ENCODE measurements around the gene LRRC23. TPM values are rescaled to one million over a fixed set of nuclear protein-coding genes. Genes with fewer than 3 reads are reported as not detected.
A peak's percentile ranks its signal among the peaks of the same experiment; 100 is the strongest.

LRRC23 gene
- total RNA-seq, 2 experiments from 2014 or later = 6.4 to 7.0 TPM

- DNase-seq = peak; percentile 69
- CTCF ChIA-PET = interaction anchor here (0.6 to 7.4 kb wide), 5 partner anchors 10 to 1104 kb away, joined by 4 to 59 read pairs (median 10); partner anchors contain the start of genes C12orf57 and RNU7-1
- peak; percentile 31 for ATAC-seq
- POLR2A ChIA-PET = interaction anchor here (0.7 to 3.7 kb wide), 3 partner anchors 16 to 39 kb away, joined by 3 to 26 read pairs (median 10); partner anchors contain the start of genes C12orf57 and RNU7-1
- Mint-ChIP-seq H3K9me3 (ENCODE audit: low read depth) (no peaks in the 10 kb centered on the region), H3K27ac (peak within 1 kb of the TSS; percentile 84), H3K27me3 (no peaks in the 10 kb centered on the region), H3K4me3 (peak within 1 kb of the TSS; percentile 83), H3K4me1 (peaks cover 57% of the 10 kb centered on the region), H3K36me3 (ENCODE audit: low read depth) (peaks cover 23% of the 10 kb centered on the region)
- intact Hi-C loops (cut with DNase I, micrococcal nuclease) = loop anchor here (1.0 to 2.0 kb wide), 3 partner anchors 10 to 34 kb away; partner anchors contain the start of gene ENO2 (in 1 of the 2)
Measured at GRCh38 chr12:6927379-6928021, 22.9 kb downstream of the LRRC23 start, which contains the start of gene ATN1. Gene ATN1 (plus strand): TSS chr12:6927959. CDS start chr12:6934002, 6,043 bp downstream.

DNA sequence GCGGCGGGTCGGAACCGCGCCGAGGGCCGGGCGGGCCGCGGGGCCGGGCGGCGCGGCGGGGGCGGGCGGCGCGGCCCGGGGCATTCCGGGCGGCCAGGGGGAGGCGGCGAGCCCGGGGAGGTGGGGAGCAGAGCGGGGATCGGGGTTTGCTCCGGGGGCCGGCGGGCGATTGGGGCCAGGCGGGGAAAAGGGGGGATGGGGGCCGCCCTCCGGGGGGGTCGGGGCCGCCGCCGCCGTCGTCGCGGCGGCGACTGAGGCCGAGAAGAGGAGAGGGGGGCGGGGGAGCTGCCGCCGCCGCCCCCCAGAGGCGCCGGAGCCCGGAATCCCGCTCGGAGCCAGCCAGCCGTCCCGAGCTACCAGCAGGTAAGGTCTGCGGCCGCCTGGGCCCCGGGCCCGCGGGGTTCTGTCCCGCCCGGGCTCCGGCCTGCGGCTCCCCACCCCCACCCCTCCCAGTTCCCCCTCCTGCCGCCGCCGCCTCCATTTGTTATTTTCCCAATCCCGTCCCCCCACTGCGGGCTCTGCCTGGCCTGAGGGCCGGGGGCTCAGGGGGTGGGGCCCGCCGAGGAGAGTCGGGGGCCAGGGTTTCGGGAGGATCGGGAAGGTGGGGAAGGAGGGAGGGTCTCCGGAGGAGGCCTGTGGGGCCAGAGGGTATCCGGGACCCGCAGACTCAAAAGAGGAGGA lies 23.5 kb downstream of the LRRC23 start:
- ChIA-PET POLR2A (interaction anchor here (0.5 to 3.7 kb wide), 3 partner anchors 16 to 1024 kb away, joined by 3 to 26 read pairs (median 3); partner anchors contain the start of genes C12orf57, RNU7-1 and USP5), CTCF (interaction anchor here (0.6 to 7.4 kb wide), 4 partner anchors 10 to 59 kb away, joined by 3 to 59 read pairs (median 4); no protein-coding TSS in a partner anchor)
- ATAC-seq (no peak), DNase-seq (peak; percentile 39)
- H3K4me1 Mint-ChIP-seq = peaks cover 62% of the 10 kb centered on the region
- H3K27me3 Mint-ChIP-seq = no peaks in the 10 kb centered on the region
- H3K36me3 Mint-ChIP-seq (ENCODE audit: low read depth) = peaks cover 22% of the 10 kb centered on the region
- peak overlapping the region; percentile 83 for H3K4me3 Mint-ChIP-seq
- intact Hi-C loops (cut with DNase I, micrococcal nuclease) = loop anchor here (1.0 to 2.0 kb wide), 2 partner anchors 9 to 13 kb away; partner anchors contain the start of gene ENO2 (in 1 of the 2)
- no peaks in the 10 kb centered on the region for H3K9me3 Mint-ChIP-seq (ENCODE audit: low read depth)
- peak overlapping the region; percentile 83 for H3K27ac Mint-ChIP-seq

GRCh38 chr12:6928703-6929407 lies 24.2 kb downstream of the LRRC23 start:
- Mint-ChIP-seq H3K27me3 (no peaks in the 10 kb centered on the region), H3K9me3 (ENCODE audit: low read depth) (no peaks in the 10 kb centered on the region), H3K27ac (peak overlapping the region; percentile 83), H3K4me1 (peaks cover 69% of the 10 kb centered on the region), H3K4me3 (peak overlapping the region; percentile 83), H3K36me3 (ENCODE audit: low read depth) (peaks cover 25% of the 10 kb centered on the region)
- no peak for ATAC-seq
- intact Hi-C loops (cut with DNase I, micrococcal nuclease) = loop anchor here (1.0 to 2.0 kb wide), 2 partner anchors 8 to 14 kb away; partner anchors contain the start of gene ENO2 (in 1 of the 2)
- ChIA-PET POLR2A (interaction anchor here (0.5 to 3.7 kb wide), 3 partner anchors 16 to 1023 kb away, joined by 3 to 26 read pairs (median 3); partner anchors contain the start of genes C12orf57, RNU7-1 and USP5), CTCF (interaction anchor here (0.6 to 7.4 kb wide), 8 partner anchors 9 to 470 kb away, joined by 3 to 59 read pairs (median 3); no protein-coding TSS in a partner anchor)
- DNase-seq = no peak

DNA sequence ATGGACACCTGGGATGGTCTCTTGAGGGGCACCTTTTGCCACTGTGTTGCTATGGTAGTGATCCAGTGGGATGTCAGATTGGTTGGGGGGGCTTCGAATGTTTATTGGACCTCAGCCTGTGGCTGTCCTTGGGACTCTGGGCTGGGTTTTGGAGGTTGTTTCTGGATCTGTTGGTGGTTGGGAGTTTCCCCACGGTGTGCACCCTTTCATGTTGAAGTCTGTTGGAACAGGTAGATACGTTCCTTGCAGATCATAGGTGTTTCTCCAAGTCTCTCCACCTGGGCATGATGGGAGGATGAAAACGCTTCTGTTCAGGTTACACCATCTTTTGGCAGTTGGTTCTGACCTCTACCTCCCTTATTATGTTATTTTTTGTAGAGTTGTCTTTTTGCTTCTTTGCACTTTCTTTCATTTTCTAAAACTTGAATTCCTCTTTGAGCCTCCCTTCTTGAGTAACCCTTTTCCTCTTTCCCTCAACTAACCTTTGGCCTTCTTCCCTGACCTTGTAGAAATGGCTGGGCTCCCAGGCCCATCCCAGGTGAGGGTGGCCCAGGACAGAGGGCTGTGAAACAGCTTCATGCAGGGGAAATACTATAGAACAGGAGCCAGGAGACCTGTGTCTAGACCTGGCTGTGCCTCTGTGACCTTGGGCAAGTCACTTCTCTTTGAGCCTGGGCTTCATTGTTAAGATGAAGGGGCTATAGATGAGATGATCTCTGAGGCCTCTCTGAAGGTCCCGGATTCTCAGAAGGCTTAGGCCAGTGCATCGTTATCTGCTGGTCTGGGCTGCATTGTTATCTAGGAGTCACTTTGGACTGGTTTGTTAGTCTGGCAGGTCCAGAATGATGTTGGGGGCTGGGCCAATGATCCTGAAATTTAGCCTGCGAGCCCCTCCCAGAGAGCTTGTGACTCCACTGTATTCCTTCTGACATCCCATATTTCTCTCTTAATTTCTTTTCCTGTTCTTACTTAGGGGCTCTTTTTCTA lies 25.1 kb downstream of the LRRC23 start:
- Mint-ChIP-seq H3K36me3 (ENCODE audit: low read depth) (peaks cover 30% of the 10 kb centered on the region), H3K27me3 (no peaks in the 10 kb centered on the region), H3K4me3 (peak overlapping the region; percentile 83), H3K4me1 (peaks cover 68% of the 10 kb centered on the region), H3K9me3 (ENCODE audit: low read depth) (no peaks in the 10 kb centered on the region), H3K27ac (peak overlapping the region; percentile 83)
- no peak for ATAC-seq
- DNase-seq = no peak
- POLR2A ChIA-PET = interaction anchor here (0.9 to 3.7 kb wide), 2 partner anchors 15 to 78 kb away, joined by 3 to 26 read pairs; partner anchors contain the start of genes C12orf57, RNU7-1 and USP5
- intact Hi-C loops (cut with DNase I, micrococcal nuclease) = loop anchor here in 1 of 2 experiments (2.0 kb wide), 1 partner anchor 15 kb away; the partner anchor contains the start of gene ENO2
- CTCF ChIA-PET = interaction anchor here (0.7 to 7.4 kb wide), 6 partner anchors 8 to 88 kb away, joined by 3 to 59 read pairs (median 3); no protein-coding TSS in a partner anchor

GRCh38 chr12:6932766-6933165 lies 28.1 kb downstream of the LRRC23 start:
- intact Hi-C loops (cut with DNase I, micrococcal nuclease) = no loop called here
- peaks cover 71% of the 10 kb centered on the region for H3K4me1 Mint-ChIP-seq
- no peak for ATAC-seq

DNA sequence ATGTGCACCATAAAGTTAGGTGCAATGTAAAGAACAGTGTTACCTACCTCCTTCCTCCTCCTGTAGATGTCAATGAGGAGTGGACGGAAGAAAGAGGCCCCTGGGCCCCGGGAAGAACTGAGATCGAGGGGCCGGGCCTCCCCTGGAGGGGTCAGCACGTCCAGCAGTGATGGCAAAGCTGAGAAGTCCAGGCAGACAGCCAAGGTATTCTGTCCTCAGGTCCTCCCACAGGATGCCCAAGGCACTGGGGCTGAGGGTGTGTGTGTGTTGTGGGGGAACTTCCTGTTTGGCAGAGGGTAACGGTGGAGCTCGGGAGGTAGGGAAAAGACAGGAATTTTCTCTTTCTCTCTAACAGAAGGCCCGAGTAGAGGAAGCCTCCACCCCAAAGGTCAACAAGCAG lies 29.5 kb downstream of the LRRC23 start:
- CTCF ChIA-PET = interaction anchor here (0.7 to 2.7 kb wide), 5 partner anchors 9 to 1026 kb away, joined by 3 to 11 read pairs (median 4); partner anchors contain the start of gene SPSB2
- no peak for ATAC-seq
- Mint-ChIP-seq H3K27ac (peak overlapping the region; percentile 71), H3K27me3 (no peaks in the 10 kb centered on the region), H3K36me3 (ENCODE audit: low read depth) (peaks cover 43% of the 10 kb centered on the region), H3K4me1 (peaks cover 68% of the 10 kb centered on the region), H3K4me3 (no peak overlapping the region), H3K9me3 (ENCODE audit: low read depth) (no peaks in the 10 kb centered on the region)
- DNase-seq = no peak
- POLR2A ChIA-PET = no interaction called here
- intact Hi-C loops (cut with DNase I, micrococcal nuclease) = no loop called here

More at GRCh38 chr12:6932766-6933165, 28.1 kb downstream of the LRRC23 start:
- H3K27me3 Mint-ChIP-seq = no peaks in the 10 kb centered on the region
- CTCF ChIA-PET = interaction anchor here (0.6 to 2.7 kb wide), 5 partner anchors 8 to 181 kb away, joined by 3 to 11 read pairs (median 3); no protein-coding TSS in a partner anchor
- H3K4me3 Mint-ChIP-seq = no peak overlapping the region
- POLR2A ChIA-PET = no interaction called here
- H3K36me3 Mint-ChIP-seq (ENCODE audit: low read depth) = peaks cover 46% of the 10 kb centered on the region
- no peak for DNase-seq
- no peaks in the 10 kb centered on the region for H3K9me3 Mint-ChIP-seq (ENCODE audit: low read depth)
- peak overlapping the region; percentile 65 for H3K27ac Mint-ChIP-seq

GRCh38 chr12:6935371-6936193 lies 31.0 kb downstream of the LRRC23 start:
- Mint-ChIP-seq H3K27me3 (no peaks in the 10 kb centered on the region), H3K9me3 (ENCODE audit: low read depth) (no peaks in the 10 kb centered on the region), H3K36me3 (ENCODE audit: low read depth) (peaks cover 44% of the 10 kb centered on the region), H3K4me3 (peak overlapping the region; percentile 83), H3K4me1 (peaks cover 59% of the 10 kb centered on the region), H3K27ac (peak overlapping the region; percentile 96)
- CTCF ChIA-PET = interaction anchor here (1.3 to 5.1 kb wide), 5 partner anchors 9 to 23 kb away, joined by 3 to 59 read pairs (median 4); partner anchors contain the start of gene ATN1
- POLR2A ChIA-PET = interaction anchor here (0.5 to 2.6 kb wide), 4 partner anchors 23 to 144 kb away, joined by 3 to 11 read pairs (median 4); partner anchors contain the start of genes CDCA3, LPCAT3 and USP5
- no peak for ATAC-seq
- DNase-seq = no peak
- intact Hi-C loops (cut with DNase I, micrococcal nuclease) = loop anchor here (2.0 to 5.0 kb wide), 3 partner anchors 31 to 83 kb away; partner anchors contain the start of genes CDCA3 (in 1 of the 2), LRRC23 (in 1 of the 2), SPSB2 (in 1 of the 2) and USP5 (in 1 of the 2)

GRCh38 chr12:6936194-6936635 lies 31.6 kb downstream of the LRRC23 start:
- ChIA-PET CTCF (interaction anchor here (1.3 to 5.1 kb wide), 4 partner anchors 9 to 28 kb away, joined by 3 to 59 read pairs (median 8); partner anchors contain the start of gene ATN1), POLR2A (interaction anchor here (0.5 to 2.6 kb wide), 6 partner anchors 9 to 144 kb away, joined by 3 to 11 read pairs (median 4); partner anchors contain the start of genes CDCA3, LPCAT3 and USP5)
- H3K4me1 Mint-ChIP-seq = peaks cover 53% of the 10 kb centered on the region
- peaks cover 46% of the 10 kb centered on the region for H3K36me3 Mint-ChIP-seq (ENCODE audit: low read depth)
- intact Hi-C loops (cut with DNase I, micrococcal nuclease) = loop anchor here (2.0 to 5.0 kb wide), 3 partner anchors 31 to 84 kb away; partner anchors contain the start of genes CDCA3 (in 1 of the 2), LRRC23 (in 1 of the 2), SPSB2 (in 1 of the 2) and USP5 (in 1 of the 2)
- peak overlapping the region; percentile 96 for H3K27ac Mint-ChIP-seq
- H3K9me3 Mint-ChIP-seq (ENCODE audit: low read depth) = no peaks in the 10 kb centered on the region
- ATAC-seq (no peak), DNase-seq (no peak)
- H3K27me3 Mint-ChIP-seq = no peaks in the 10 kb centered on the region
- H3K4me3 Mint-ChIP-seq = peak overlapping the region; percentile 83
